Measurements from ENCODE around the gene GNG3.

DNA sequence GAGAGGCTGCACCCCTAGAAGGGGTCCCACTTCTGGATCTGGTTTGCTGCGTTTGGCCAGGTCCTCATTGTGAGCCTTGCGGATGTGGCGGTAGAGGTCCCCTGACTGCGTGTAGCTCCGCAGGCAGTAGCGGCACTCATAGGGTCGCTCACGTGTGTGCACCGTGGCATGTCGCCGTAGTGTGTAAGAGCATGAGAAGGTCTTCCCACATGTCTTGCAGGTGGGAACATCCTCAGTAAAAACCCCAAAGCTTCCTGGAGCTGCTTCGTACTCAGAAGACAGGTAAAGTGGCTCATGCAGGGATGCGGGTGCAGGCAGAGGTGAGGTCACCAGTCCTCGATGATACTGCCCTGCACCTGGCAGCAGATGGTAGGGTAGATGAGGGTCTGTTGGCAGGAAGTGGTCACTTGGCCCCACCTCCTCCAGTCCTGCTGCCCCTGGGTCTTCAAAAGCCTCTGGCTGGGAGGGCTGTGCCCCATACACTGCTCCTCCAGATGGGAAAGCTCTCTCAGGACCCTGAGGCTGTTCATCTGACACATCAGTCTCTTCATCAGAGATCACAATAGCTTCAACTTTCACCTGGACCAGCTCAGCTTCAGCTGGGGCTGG is 44.8 kb downstream of the GNG3 start:
- TF ChIP-seq, protein P1, sequence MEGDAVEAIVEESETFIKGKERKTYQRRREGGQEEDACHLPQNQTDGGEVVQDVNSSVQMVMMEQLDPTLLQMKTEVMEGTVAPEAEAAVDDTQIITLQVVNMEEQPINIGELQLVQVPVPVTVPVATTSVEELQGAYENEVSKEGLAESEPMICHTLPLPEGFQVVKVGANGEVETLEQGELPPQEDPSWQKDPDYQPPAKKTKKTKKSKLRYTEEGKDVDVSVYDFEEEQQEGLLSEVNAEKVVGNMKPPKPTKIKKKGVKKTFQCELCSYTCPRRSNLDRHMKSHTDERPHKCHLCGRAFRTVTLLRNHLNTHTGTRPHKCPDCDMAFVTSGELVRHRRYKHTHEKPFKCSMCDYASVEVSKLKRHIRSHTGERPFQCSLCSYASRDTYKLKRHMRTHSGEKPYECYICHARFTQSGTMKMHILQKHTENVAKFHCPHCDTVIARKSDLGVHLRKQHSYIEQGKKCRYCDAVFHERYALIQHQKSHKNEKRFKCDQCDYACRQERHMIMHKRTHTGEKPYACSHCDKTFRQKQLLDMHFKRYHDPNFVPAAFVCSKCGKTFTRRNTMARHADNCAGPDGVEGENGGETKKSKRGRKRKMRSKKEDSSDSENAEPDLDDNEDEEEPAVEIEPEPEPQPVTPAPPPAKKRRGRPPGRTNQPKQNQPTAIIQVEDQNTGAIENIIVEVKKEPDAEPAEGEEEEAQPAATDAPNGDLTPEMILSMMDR (IDR thresholded peaks at IDR 0.05; ENCODE audit: low read depth, low read length, poor library complexity, severe bottlenecking) = no peak
- TF ChIP-seq EZH2phosphoT487 (IDR thresholded peaks at IDR 0.05; ENCODE audit: borderline replicate concordance, low read length) = no peak

All from DOHH2 (cell line).